Gastrocnemius medialis (tissue), 4 donors: ENCODE measurements around the gene CXCR1.

Source experiments
- POLR2A ChIP-seq, 2 donors: fragments of 450-650 bp; IDR thresholded peaks; one replicate each; pipeline ENCODE4 v1.6.1; 2017; ENCODE audit warnings: antibody characterized with exemption in 2 of 2, mild to moderate bottlenecking in 2 of 2, moderate library complexity in 2 of 2
- TF ChIP-seq, protein P1 (sequence below), 5 experiments: fragments of 450-650 bp in 3 of 5; fragments of 200-600 bp in 2 of 5; sonication (generic) in 2 of 5; IDR thresholded peaks in 4 of 5; conservative IDR thresholded peaks in 1 of 5; 1 replicate in 4 of 5; 2 replicates in 1 of 5; pipeline ENCODE4 v1.5.1; 2016 to 2019; ENCODE audit warnings: antibody characterized with exemption in 5 of 5, mild to moderate bottlenecking in 3 of 5, moderate library complexity in 3 of 5

DNA sequence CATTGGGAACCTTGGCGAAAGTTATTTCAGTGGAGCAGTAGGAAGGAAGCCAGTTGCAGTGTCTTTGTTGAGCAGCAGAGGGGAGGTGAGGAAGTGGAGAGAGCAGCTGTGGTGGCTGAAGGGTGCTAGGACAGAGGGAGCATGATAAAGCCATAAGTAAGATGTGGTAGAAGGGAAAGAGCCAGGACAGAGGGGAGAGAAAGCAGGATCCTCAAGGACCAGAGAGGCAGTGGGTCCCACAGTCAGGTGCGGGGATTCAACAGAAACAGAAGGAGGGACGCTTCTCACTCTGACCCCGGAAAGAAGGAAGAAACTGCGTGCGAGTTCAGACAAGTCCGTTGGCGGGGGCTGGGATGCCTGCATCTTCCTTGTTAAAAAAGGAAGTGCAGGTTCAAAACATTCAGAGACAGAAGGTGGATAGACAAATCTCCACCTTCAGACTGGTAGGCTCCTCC, 41.1 kb downstream of the CXCR1 start, which contains the start of gene CXCR2:
- TF ChIP-seq, protein P1, sequence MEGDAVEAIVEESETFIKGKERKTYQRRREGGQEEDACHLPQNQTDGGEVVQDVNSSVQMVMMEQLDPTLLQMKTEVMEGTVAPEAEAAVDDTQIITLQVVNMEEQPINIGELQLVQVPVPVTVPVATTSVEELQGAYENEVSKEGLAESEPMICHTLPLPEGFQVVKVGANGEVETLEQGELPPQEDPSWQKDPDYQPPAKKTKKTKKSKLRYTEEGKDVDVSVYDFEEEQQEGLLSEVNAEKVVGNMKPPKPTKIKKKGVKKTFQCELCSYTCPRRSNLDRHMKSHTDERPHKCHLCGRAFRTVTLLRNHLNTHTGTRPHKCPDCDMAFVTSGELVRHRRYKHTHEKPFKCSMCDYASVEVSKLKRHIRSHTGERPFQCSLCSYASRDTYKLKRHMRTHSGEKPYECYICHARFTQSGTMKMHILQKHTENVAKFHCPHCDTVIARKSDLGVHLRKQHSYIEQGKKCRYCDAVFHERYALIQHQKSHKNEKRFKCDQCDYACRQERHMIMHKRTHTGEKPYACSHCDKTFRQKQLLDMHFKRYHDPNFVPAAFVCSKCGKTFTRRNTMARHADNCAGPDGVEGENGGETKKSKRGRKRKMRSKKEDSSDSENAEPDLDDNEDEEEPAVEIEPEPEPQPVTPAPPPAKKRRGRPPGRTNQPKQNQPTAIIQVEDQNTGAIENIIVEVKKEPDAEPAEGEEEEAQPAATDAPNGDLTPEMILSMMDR (IDR thresholded peaks at IDR 0.05 in 4 of 5, conservative IDR thresholded peaks at IDR 0.05 in 1 of 5): no peak
- TF ChIP-seq POLR2A (IDR thresholded peaks at IDR 0.05): no peak
